Caco-2 (cell line): ENCODE results near the gene BRD7. TPM values are rescaled to one million over a fixed set of nuclear protein-coding genes. Genes with fewer than 3 reads are reported as not detected.
A peak's percentile ranks its signal among the peaks of the same experiment; 100 is the strongest.

ENCODE experiments used
- BruUV-seq: library from RNA; stranded (reverse); fragments of 400-500 nt; replicated peaks from 2 replicates; lab custom pipeline; 2021; lab: Mats Ljungman, UMichigan
- CTCF ChIA-PET: fragments of 300-600 bp; sonication (Branson Sonifier 250); formaldehyde crosslinking; loops from one replicate; lab custom pipeline; 2022; ENCODE audit warnings: antibody characterized with exemption; lab: Charles Lee
- POLR2A ChIA-PET: fragments of 300-600 bp; sonication (Branson Sonifier 250); formaldehyde crosslinking; loops from one replicate; lab custom pipeline; 2022; ENCODE audit warnings: antibody characterized with exemption; lab: Charles Lee
- DNase-seq, 2 experiments: peaks; one replicate each; pipeline versions ENCODE4 v3.0.0 to v3.0.0-alpha.2; 2020 to 2022
- H3K27me3 ChIP-seq: replicated peaks from 2 replicates; pipeline ENCODE4 v1.6.0; 2011; ENCODE audit warnings: low read length; ENCODE audit not compliant: control insufficient read depth, insufficient read depth
- H3K36me3 ChIP-seq: 2 replicates; pipeline ENCODE4 v1.5.1; 2011; ENCODE audit warnings: low read length; ENCODE audit not compliant: control insufficient read depth, insufficient read depth
- H3K4me1 ChIP-seq: fragments of 250-450 bp; sonication (Bioruptor Pico); 2 replicates; pipeline ENCODE4 v1.5.1; 2020; ENCODE audit warnings: mild to moderate bottlenecking
- H3K4me3 ChIP-seq: 2 replicates; pipeline ENCODE4 v1.5.1; 2011; ENCODE audit warnings: low read depth, mild to moderate bottlenecking, control low read depth, low read length
- H3K9me3 ChIP-seq: fragments of 250-450 bp; sonication (Bioruptor Pico); 2 replicates; pipeline ENCODE4 v1.5.1; 2020; ENCODE audit warnings: mild to moderate bottlenecking, moderate library complexity
- H3K27ac Mint-ChIP-seq: one replicate; pipeline ENCODE4 v1.8.0; 2022; ENCODE audit warnings: mixed read lengths; ENCODE audit not compliant: unreplicated experiment
- H3K27me3 Mint-ChIP-seq: one replicate; pipeline ENCODE4 v1.8.0; 2022; ENCODE audit warnings: mixed read lengths; ENCODE audit not compliant: insufficient read depth, unreplicated experiment
- H3K36me3 Mint-ChIP-seq: one replicate; pipeline ENCODE4 v1.8.0; 2022; ENCODE audit warnings: mild to moderate bottlenecking, mixed read lengths; ENCODE audit not compliant: insufficient read depth, unreplicated experiment
- H3K4me1 Mint-ChIP-seq: one replicate; pipeline ENCODE4 v1.8.0; 2022; ENCODE audit warnings: low read depth, mixed read lengths; ENCODE audit not compliant: unreplicated experiment
- H3K4me3 Mint-ChIP-seq: one replicate; pipeline ENCODE4 v1.8.0; 2022; ENCODE audit warnings: mild to moderate bottlenecking, moderate library complexity, mixed read lengths; ENCODE audit not compliant: unreplicated experiment
- H3K9me3 Mint-ChIP-seq: one replicate; pipeline ENCODE4 v1.8.0; 2022; ENCODE audit warnings: mixed read lengths; ENCODE audit not compliant: unreplicated experiment
- CTCF ChIP-seq, 2 experiments: fragments of 200-600 bp in 1 of 2; IDR thresholded peaks; 1 replicate in 1 of 2; 2 replicates in 1 of 2; pipeline versions ENCODE4 v1.5.1 to v1.8.0; 2011 to 2022; ENCODE audit warnings: antibody characterized with exemption in 1 of 2, control low read depth in 1 of 2, inconsistent platforms in 1 of 2, low read depth in 1 of 2, low read length in 1 of 2, mild to moderate bottlenecking in 1 of 2, moderate library complexity in 1 of 2; ENCODE audit not compliant: insufficient read depth in 1 of 2, severe bottlenecking in 1 of 2, unreplicated experiment in 1 of 2
- intact Hi-C: fragments of 100-400 bp; cut with micrococcal nuclease; formaldehyde crosslinking; loops from one replicate; pipeline ENCODE4 v1.10.0; 2022; ENCODE audit not compliant: unreplicated experiment
- total RNA-seq: library from RNA; stranded (reverse); gene quantifications from 2 replicates; pipeline ENCODE4 v1.2.3, GENCODE V29; 2022

The BRD7 gene
- total RNA-seq, 1 experiment from 2014 or later = 170 TPM

- ChIA-PET POLR2A (no interaction called here), CTCF (no interaction called here)
- H3K9me3 ChIP-seq = no peaks in the 10 kb centered on the region
- no peaks in the 10 kb centered on the region for H3K4me1 ChIP-seq
- H3K9me3 Mint-ChIP-seq = no peaks in the 10 kb centered on the region
- no peak for TF ChIP-seq CTCF (IDR thresholded peaks at IDR 0.05; ENCODE audit: insufficient read depth in 1 of 2, low read depth in 1 of 2, low read length in 1 of 2, severe bottlenecking in 1 of 2, unreplicated experiment in 1 of 2)
- peaks cover 2% of the 10 kb centered on the region; the same call in 1 of the 2 replicates for H3K36me3 ChIP-seq
- no peak for DNase-seq
- no TSS peak for BruUV-seq
- no peak overlapping the region for H3K4me3 Mint-ChIP-seq
- peaks cover 16% of the 10 kb centered on the region for H3K36me3 Mint-ChIP-seq
- H3K27me3 ChIP-seq = no peaks in the 10 kb centered on the region
- H3K27ac Mint-ChIP-seq = no peak overlapping the region
- H3K4me1 Mint-ChIP-seq = peaks cover 4% of the 10 kb centered on the region
- no peak overlapping the region for H3K4me3 ChIP-seq
- intact Hi-C loops = no loop called here
- H3K27me3 Mint-ChIP-seq = no peaks in the 10 kb centered on the region
These were observed 76.2 kb downstream of the BRD7 start for GRCh38 chr16:50292566-50292948.

- no peaks in the 10 kb centered on the region for H3K9me3 Mint-ChIP-seq
- no peaks in the 10 kb centered on the region for H3K4me1 ChIP-seq
- H3K27ac Mint-ChIP-seq = peak overlapping the region; percentile 63
- H3K4me1 Mint-ChIP-seq = peaks cover 4% of the 10 kb centered on the region
- DNase-seq = no peak
- intact Hi-C loops = no loop called here
- ChIA-PET POLR2A (no interaction called here), CTCF (no interaction called here)
- no peak overlapping the region for H3K4me3 ChIP-seq
- H3K36me3 Mint-ChIP-seq = peaks cover 16% of the 10 kb centered on the region
- H3K27me3 Mint-ChIP-seq = no peaks in the 10 kb centered on the region
- H3K36me3 ChIP-seq = peaks cover 2% of the 10 kb centered on the region; the same call in 1 of the 2 replicates
- H3K9me3 ChIP-seq = no peaks in the 10 kb centered on the region
- no TSS peak for BruUV-seq
- no peaks in the 10 kb centered on the region for H3K27me3 ChIP-seq
- H3K4me3 Mint-ChIP-seq = no peak overlapping the region
- TF ChIP-seq CTCF (IDR thresholded peaks at IDR 0.05; ENCODE audit: insufficient read depth in 1 of 2, low read depth in 1 of 2, low read length in 1 of 2, severe bottlenecking in 1 of 2, unreplicated experiment in 1 of 2) = no peak
These were observed 76.8 kb downstream of the BRD7 start for GRCh38 chr16:50291719-50292565.

- no peaks in the 10 kb centered on the region for H3K27me3 ChIP-seq
- no TSS peak for BruUV-seq
- no peak for DNase-seq
- Mint-ChIP-seq H3K27ac (no peak overlapping the region), H3K4me1 (peaks cover 4% of the 10 kb centered on the region), H3K9me3 (no peaks in the 10 kb centered on the region), H3K4me3 (no peak overlapping the region), H3K27me3 (no peaks in the 10 kb centered on the region), H3K36me3 (peaks cover 22% of the 10 kb centered on the region)
- no peak for TF ChIP-seq CTCF (IDR thresholded peaks at IDR 0.05; ENCODE audit: insufficient read depth in 1 of 2, low read depth in 1 of 2, low read length in 1 of 2, severe bottlenecking in 1 of 2, unreplicated experiment in 1 of 2)
- CTCF ChIA-PET = no interaction called here
- H3K36me3 ChIP-seq = peaks cover 2% of the 10 kb centered on the region; the same call in 1 of the 2 replicates
- H3K4me3 ChIP-seq = no peak overlapping the region
- POLR2A ChIA-PET = no interaction called here
- no peaks in the 10 kb centered on the region for H3K4me1 ChIP-seq
- intact Hi-C loops = no loop called here
- H3K9me3 ChIP-seq = 0 out of 2 replicates have a peak, but pooled peaks cover 3% of the 10 kb centered on the region
These were observed 77.9 kb downstream of the BRD7 start for GRCh38 chr16:50290856-50291255.
